GM23248 (cell line): ENCODE results near the gene PODXL2. TPM values are rescaled to one million over a fixed set of nuclear protein-coding genes. Genes with fewer than 3 reads are reported as not detected.

Experiments
- DNase-seq: peaks from one replicate; pipeline ENCODE4 v3.0.0-alpha.2; 2015
- H2AFZ ChIP-seq: fragments of 200-600 bp; sonication (generic); 2 replicates; pipeline ENCODE4 v1.6.1; 2016; ENCODE audit warnings: antibody characterized with exemption
- H3F3A ChIP-seq: fragments of 200-600 bp; sonication (generic); 2 replicates; pipeline ENCODE4 v1.6.1; 2016; ENCODE audit warnings: mild to moderate bottlenecking, antibody characterized with exemption, mixed run types; ENCODE audit not compliant: insufficient read depth
- H3K27ac ChIP-seq: fragments of 200-600 bp; sonication (generic); 2 replicates; pipeline ENCODE4 v1.5.1; 2016; ENCODE audit warnings: mild to moderate bottlenecking
- H3K27me3 ChIP-seq: fragments of 200-600 bp; sonication (generic); replicated peaks from 2 replicates; pipeline ENCODE4 v1.6.1; 2016; ENCODE audit warnings: mild to moderate bottlenecking; ENCODE audit not compliant: insufficient read depth
- H3K36me3 ChIP-seq: fragments of 200-600 bp; sonication (generic); 2 replicates; pipeline ENCODE4 v1.6.1; 2016; ENCODE audit warnings: low read depth, mild to moderate bottlenecking
- H3K4me1 ChIP-seq: fragments of 200-600 bp; sonication (generic); 2 replicates; pipeline ENCODE4 v1.6.1; 2016; ENCODE audit warnings: mild to moderate bottlenecking; ENCODE audit not compliant: insufficient read depth
- H3K4me2 ChIP-seq: fragments of 200-600 bp; sonication (generic); one replicate; pipeline ENCODE4 v1.6.1; 2016; ENCODE audit warnings: mild to moderate bottlenecking; ENCODE audit not compliant: unreplicated experiment
- H3K4me3 ChIP-seq: fragments of 200-600 bp; sonication (generic); 2 replicates; pipeline ENCODE4 v1.5.1; 2016; ENCODE audit warnings: mild to moderate bottlenecking
- H3K79me2 ChIP-seq: fragments of 200-600 bp; sonication (generic); 2 replicates; pipeline ENCODE4 v1.6.1; 2016; ENCODE audit warnings: mild to moderate bottlenecking; ENCODE audit not compliant: insufficient read depth
- H3K9ac ChIP-seq: fragments of 200-600 bp; sonication (generic); 2 replicates; pipeline ENCODE4 v1.6.1; 2016; ENCODE audit warnings: mild to moderate bottlenecking
- H3K9me2 ChIP-seq: fragments of 200-600 bp; sonication (generic); 2 replicates; pipeline ENCODE4 v1.6.1; 2016; ENCODE audit warnings: mixed run types, mild to moderate bottlenecking, moderate library complexity; ENCODE audit not compliant: insufficient read depth
- H3K9me3 ChIP-seq: fragments of 200-600 bp; sonication (generic); one replicate; pipeline ENCODE4 v1.6.1; 2017; ENCODE audit warnings: low read depth
- H4K20me1 ChIP-seq: fragments of 200-600 bp; sonication (generic); 2 replicates; pipeline ENCODE4 v1.6.0; 2016; ENCODE audit not compliant: insufficient read depth
- EZH2 ChIP-seq: fragments of 200-600 bp; sonication (generic); IDR thresholded peaks from 2 replicates; pipeline ENCODE4 v1.6.1; 2018; ENCODE audit warnings: antibody characterized with exemption, mild to moderate bottlenecking; ENCODE audit not compliant: insufficient read depth, poor library complexity, severe bottlenecking
- EZH2phosphoT487 ChIP-seq: fragments of 200-600 bp; sonication (generic); IDR thresholded peaks from 2 replicates; pipeline ENCODE4 v1.6.1; 2018; ENCODE audit warnings: antibody characterized with exemption, moderate library complexity, mild to moderate bottlenecking, low read depth; ENCODE audit not compliant: insufficient read depth
- WGBS, 2 experiments: methylation state at CpG; one replicate each; pipeline ENCODE4 v1.1.6; 2015 to 2017; ENCODE audit warnings: low lambda C conversion rate in 2 of 2, low coverage in 1 of 2; ENCODE audit errors: missing lambda C conversion rate in 2 of 2; 5-methylcytosine and 5-hydroxymethylcytosine counted together
- in situ Hi-C: fragments of 300-500 bp; cut with MboI; formaldehyde crosslinking; loops from 2 replicates; pipeline ENCODE4 v1.15.0; 2020
- polyA plus RNA-seq: library from polyadenylated mRNA; unstranded; fragments of >200 nt; fragmentation: Nextera tagmentation; extraction: Ambion mirVana; gene quantifications from 2 replicates; pipeline ENCODE4 v1.2.1, GENCODE V29; 2016
- total RNA-seq: library from RNA; depleted of rRNA; stranded (reverse); fragments of >200 nt; shearing (Covaris generic); gene quantifications from 2 replicates; pipeline ENCODE4 v1.2.3, GENCODE V29; 2014

The PODXL2 gene
- total and polyA plus RNA-seq, 2 experiments from 2014 or later: 1.8 to 2.5 TPM

DNA sequence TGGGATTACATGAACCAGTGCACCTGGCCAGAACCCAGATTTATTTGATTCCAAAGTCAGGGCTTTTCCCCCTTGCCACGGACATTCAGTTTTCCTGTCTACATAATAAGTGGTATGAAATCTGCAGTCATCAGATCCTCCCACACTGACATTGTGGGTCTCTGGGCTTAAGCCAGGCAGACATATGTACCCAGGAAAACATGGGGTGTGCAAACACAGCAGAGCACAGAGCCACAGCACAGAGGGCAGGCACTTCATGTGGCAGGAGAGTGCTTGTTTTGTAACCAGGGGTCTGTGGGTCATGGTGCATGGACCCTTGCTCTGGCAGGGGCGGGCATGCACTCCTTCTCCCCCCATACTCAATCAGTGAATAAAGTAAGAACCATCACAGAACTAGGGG lies 37.7 kb downstream of the PODXL2 start:
- Histone ChIP-seq H3F3A (no peaks in the 10 kb centered on the region), H3K9me2 (no peaks in the 10 kb centered on the region), H3K27ac (no peak overlapping the region), H2AFZ (no peak overlapping the region), H3K27me3 (no peaks in the 10 kb centered on the region), H3K9ac (no peak overlapping the region), H3K36me3 (no peaks in the 10 kb centered on the region), H3K4me3 (no peak overlapping the region), H3K9me3 (no peaks in the 10 kb centered on the region), H3K4me1 (no peaks in the 10 kb centered on the region), H3K4me2 (no peak overlapping the region), H4K20me1 (no peaks in the 10 kb centered on the region), H3K79me2 (no peaks in the 10 kb centered on the region)
- 69 to 79% methylated on average over 2 of the region's 2 CpGs for WGBS, 2 experiments
- DNase-seq: no peak
- TF ChIP-seq EZH2phosphoT487 (no peak), EZH2 (no peak)
- in situ Hi-C loops: loop anchor here (10.0 kb wide), 1 partner anchor 298 kb away; no protein-coding TSS in a partner anchor

DNA sequence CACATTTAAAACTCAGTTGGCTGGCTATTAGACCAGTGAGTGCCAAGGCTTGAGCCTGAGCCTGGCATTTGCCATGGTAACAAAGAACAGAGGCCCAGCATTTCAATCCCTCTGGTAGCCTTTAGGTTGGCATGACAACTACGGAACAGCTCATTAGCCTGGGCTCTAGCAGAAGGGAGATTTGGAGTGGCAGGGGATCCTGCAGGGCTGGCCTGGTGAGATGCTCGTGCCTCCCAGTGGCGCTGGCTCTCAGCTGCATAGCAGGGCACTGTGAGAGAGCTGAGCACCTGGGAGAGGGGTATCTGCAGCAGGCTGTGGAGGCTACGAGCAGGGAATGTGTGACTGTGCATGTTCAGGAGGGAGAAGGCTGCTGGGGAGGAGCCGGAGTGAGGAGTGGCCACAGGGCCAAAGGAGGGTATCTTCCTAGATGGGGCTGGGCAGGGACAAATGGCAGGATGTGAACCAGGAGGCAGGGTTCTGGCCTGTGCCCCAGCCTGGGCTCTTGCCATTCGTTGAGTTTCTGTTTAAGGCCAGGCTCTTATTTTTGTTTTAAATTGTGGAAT lies 38.2 kb downstream of the PODXL2 start:
- in situ Hi-C loops: loop anchor here (10.0 kb wide), 1 partner anchor 298 kb away; no protein-coding TSS in a partner anchor
- H3F3A ChIP-seq: no peaks in the 10 kb centered on the region
- WGBS, 2 experiments: 66 to 68% methylated on average over 6 of the region's 6 CpGs

DNA sequence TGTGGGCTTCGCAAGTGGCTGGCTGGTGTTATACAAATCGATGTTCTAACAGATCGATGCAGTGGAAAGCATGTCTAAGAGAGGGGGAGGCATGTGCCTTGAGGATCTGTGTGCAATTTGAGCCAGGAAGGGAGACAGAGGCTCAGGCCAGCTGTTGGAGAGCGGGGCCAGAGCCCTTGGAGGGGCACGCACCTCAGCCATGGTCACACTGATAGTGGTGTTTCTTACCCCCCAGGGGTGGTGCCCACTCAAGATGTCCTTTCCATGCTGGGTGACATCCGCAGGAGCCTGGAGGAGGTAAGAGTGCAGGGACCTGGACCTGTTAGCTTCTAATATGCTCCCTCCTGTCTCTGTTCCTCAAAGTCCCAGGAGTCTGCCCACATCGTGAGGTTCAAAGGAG lies 39.9 kb downstream of the PODXL2 start:
- in situ Hi-C loops: loop anchor here (10.0 kb wide), 1 partner anchor 296 kb away; no protein-coding TSS in a partner anchor

More for the DNA sequence above, 38.2 kb downstream of the PODXL2 start:
- no peak overlapping the region for H3K9ac ChIP-seq
- TF ChIP-seq EZH2 (no peak), EZH2phosphoT487 (no peak)
- H2AFZ ChIP-seq: no peak overlapping the region
- H3K4me1 ChIP-seq: no peaks in the 10 kb centered on the region
- no peak overlapping the region for H3K27ac ChIP-seq
- H3K4me2 ChIP-seq: no peak overlapping the region
- H4K20me1 ChIP-seq: no peaks in the 10 kb centered on the region
- H3K9me3 ChIP-seq: no peaks in the 10 kb centered on the region
- no peak overlapping the region for H3K4me3 ChIP-seq
- no peaks in the 10 kb centered on the region for H3K9me2 ChIP-seq
- H3K27me3 ChIP-seq: no peaks in the 10 kb centered on the region
- H3K79me2 ChIP-seq: no peaks in the 10 kb centered on the region
- no peak for DNase-seq
- H3K36me3 ChIP-seq: no peaks in the 10 kb centered on the region

DNA sequence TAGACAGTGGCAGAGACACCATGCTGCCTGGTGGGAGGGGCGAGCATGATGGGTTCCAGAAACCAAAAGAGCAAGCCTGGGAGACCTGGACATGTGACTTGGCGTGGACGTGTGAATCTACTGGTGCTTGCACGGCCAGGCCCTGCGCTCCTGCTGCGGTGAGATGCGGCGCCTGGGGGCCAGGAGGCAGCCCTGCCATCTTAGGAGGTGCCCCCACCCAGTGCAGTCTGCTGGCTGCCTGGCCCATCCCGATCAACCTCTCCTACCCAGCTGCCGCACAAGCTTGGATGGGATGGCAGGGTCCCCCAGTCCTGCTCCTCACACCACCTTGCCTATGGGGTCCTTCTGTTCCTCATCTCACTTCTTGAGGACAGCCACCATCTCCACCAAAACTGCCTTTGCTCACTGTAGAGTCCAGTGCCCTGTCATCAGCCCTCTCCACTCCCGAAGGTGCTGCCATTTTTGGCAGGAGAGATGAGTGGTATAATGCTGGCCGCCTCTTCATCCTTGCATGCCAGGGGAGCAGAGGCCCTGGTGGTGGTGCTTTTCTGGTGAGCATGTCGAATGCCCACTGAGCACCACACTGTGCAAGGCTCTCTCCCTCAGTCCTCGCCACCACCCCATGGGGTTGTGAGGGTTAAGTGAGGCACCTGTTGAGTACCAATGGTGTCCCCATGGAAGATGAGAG lies 40.7 kb downstream of the PODXL2 start:
- H3K4me3 ChIP-seq: no peak overlapping the region
- H3K4me2 ChIP-seq: no peak overlapping the region
- WGBS, 2 experiments: 82 to 89% methylated on average over 7 to 12 of the region's 14 CpGs
- H3F3A ChIP-seq: no peaks in the 10 kb centered on the region
- no peak overlapping the region for H3K27ac ChIP-seq
- no peak overlapping the region for H3K9ac ChIP-seq
- TF ChIP-seq EZH2 (no peak), EZH2phosphoT487 (no peak)
- H3K79me2 ChIP-seq: peaks cover 9% of the 10 kb centered on the region; the same call in 1 of the 2 replicates
- in situ Hi-C loops: loop anchor here (10.0 kb wide), 1 partner anchor 295 kb away; no protein-coding TSS in a partner anchor
- no peak for DNase-seq
- H3K9me3 ChIP-seq: no peaks in the 10 kb centered on the region
- no peaks in the 10 kb centered on the region for H4K20me1 ChIP-seq
- H3K9me2 ChIP-seq: no peaks in the 10 kb centered on the region
- H3K4me1 ChIP-seq: no peaks in the 10 kb centered on the region
- no peaks in the 10 kb centered on the region for H3K27me3 ChIP-seq
- H2AFZ ChIP-seq: no peak overlapping the region
- no peaks in the 10 kb centered on the region for H3K36me3 ChIP-seq

More for the DNA sequence above, 39.9 kb downstream of the PODXL2 start:
- TF ChIP-seq EZH2phosphoT487 (no peak), EZH2 (no peak)
- H3K36me3 ChIP-seq: no peaks in the 10 kb centered on the region
- no peaks in the 10 kb centered on the region for H3K9me3 ChIP-seq
- peaks cover 6% of the 10 kb centered on the region; the same call in 1 of the 2 replicates for H3K79me2 ChIP-seq
- no peaks in the 10 kb centered on the region for H3F3A ChIP-seq
- H4K20me1 ChIP-seq: no peaks in the 10 kb centered on the region
- no peak overlapping the region for H3K27ac ChIP-seq
- WGBS, 2 experiments: 85 to 86% methylated on average over 7 of the region's 7 CpGs
- no peak for DNase-seq
- no peak overlapping the region for H3K4me3 ChIP-seq
- H3K9me2 ChIP-seq: no peaks in the 10 kb centered on the region
- no peak overlapping the region for H3K4me2 ChIP-seq
- no peak overlapping the region for H3K9ac ChIP-seq
- H3K4me1 ChIP-seq: no peaks in the 10 kb centered on the region
- no peaks in the 10 kb centered on the region for H3K27me3 ChIP-seq
- no peak overlapping the region for H2AFZ ChIP-seq
